ENCODE measurements around the gene FBXW7. TPM values are rescaled to one million over a fixed set of nuclear protein-coding genes. Genes with fewer than 3 reads are reported as not detected.

FBXW7 gene
- total RNA-seq, 1 experiment from 2014 or later, result 27.1 TPM

DNA sequence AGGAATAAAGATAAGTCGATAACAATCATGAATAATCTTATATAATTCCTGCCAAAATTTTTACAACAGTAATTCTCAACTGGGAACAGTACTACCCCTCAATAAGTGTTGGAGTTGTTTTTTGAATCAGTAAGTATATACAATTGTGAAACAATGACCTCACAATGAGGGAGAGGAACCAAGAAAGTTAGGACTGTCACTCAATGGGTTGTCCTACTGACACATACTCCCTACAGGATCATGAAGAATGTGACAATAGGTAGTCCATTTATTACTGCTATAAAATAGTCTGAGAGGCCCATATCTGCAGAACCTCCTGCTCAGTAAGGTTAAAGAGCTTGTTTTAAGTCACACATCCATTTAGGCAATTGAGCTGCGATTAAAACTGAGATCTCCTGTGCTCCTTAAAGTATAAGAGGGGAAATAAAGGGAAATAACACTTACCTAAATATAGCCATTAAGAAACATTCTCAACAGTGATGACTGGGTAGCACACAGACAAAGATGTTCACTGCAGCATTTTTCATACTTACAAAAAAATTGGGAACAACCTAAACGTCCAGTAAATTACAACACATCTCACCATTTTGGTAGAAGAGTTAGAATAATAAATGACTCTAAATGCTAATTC is 26.2 kb downstream of the FBXW7 start:
- no peak overlapping the region for H2BK15ac ChIP-seq (ENCODE audit: low read depth, low read length)
- no peaks in the 10 kb centered on the region for H3K4me1 ChIP-seq (ENCODE audit: insufficient read depth, low read length)
- no peak overlapping the region for H2BK120ac ChIP-seq (ENCODE audit: low read depth, low read length, poor library complexity, severe bottlenecking)
- no peak overlapping the region for H4K5ac ChIP-seq (ENCODE audit: insufficient read length, low read depth, low read length)
- H2AFZ ChIP-seq (ENCODE audit: low read length), result no peak overlapping the region
- TF ChIP-seq, protein P1, sequence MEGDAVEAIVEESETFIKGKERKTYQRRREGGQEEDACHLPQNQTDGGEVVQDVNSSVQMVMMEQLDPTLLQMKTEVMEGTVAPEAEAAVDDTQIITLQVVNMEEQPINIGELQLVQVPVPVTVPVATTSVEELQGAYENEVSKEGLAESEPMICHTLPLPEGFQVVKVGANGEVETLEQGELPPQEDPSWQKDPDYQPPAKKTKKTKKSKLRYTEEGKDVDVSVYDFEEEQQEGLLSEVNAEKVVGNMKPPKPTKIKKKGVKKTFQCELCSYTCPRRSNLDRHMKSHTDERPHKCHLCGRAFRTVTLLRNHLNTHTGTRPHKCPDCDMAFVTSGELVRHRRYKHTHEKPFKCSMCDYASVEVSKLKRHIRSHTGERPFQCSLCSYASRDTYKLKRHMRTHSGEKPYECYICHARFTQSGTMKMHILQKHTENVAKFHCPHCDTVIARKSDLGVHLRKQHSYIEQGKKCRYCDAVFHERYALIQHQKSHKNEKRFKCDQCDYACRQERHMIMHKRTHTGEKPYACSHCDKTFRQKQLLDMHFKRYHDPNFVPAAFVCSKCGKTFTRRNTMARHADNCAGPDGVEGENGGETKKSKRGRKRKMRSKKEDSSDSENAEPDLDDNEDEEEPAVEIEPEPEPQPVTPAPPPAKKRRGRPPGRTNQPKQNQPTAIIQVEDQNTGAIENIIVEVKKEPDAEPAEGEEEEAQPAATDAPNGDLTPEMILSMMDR (conservative IDR thresholded peaks at IDR 0.05), result no peak
- H2BK5ac ChIP-seq (ENCODE audit: insufficient read length, low read length), result no peak overlapping the region
- H3K23ac ChIP-seq (ENCODE audit: insufficient read length, low read depth, low read length), result no peak overlapping the region
- H4K91ac ChIP-seq (ENCODE audit: insufficient read length, low read depth, low read length), result no peak overlapping the region
- no peak overlapping the region for H3T11ph ChIP-seq (ENCODE audit: low read length)
- no peak overlapping the region for H3K18ac ChIP-seq (ENCODE audit: insufficient read length, low read depth, low read length)
- no peak overlapping the region for H2AK5ac ChIP-seq (ENCODE audit: insufficient read length, low read length)
- no peaks in the 10 kb centered on the region for H3K27me3 ChIP-seq (ENCODE audit: insufficient read depth, low read length)
- H3K27ac Mint-ChIP-seq, result no peak overlapping the region
- H3K9me3 Mint-ChIP-seq, result no peaks in the 10 kb centered on the region
- no peak overlapping the region for H3K14ac ChIP-seq (ENCODE audit: insufficient read depth, low read length)
- no peak overlapping the region for H3K4me2 ChIP-seq (ENCODE audit: insufficient read depth, insufficient read length, low read length)
- no peaks in the 10 kb centered on the region for H3K27me3 Mint-ChIP-seq (ENCODE audit: low read depth)
- H3K9me3 ChIP-seq (ENCODE audit: control insufficient read depth, low read depth, low read length), result no peaks in the 10 kb centered on the region
- no peaks in the 10 kb centered on the region for H4K20me1 ChIP-seq (ENCODE audit: control insufficient read depth, insufficient read depth, insufficient read length)
- no peaks in the 10 kb centered on the region for H3K36me3 Mint-ChIP-seq (ENCODE audit: insufficient read depth in 1 of 3, low read depth in 3 of 3)
- no CpG with 5 or more reads among the region's 3 CpGs for WGBS (ENCODE audit: extremely low coverage, insufficient read length, low lambda C conversion rate)
- H3K4ac ChIP-seq (ENCODE audit: low read depth, low read length), result no peak overlapping the region
- no peak overlapping the region for H4K8ac ChIP-seq (replicated peaks; ENCODE audit: insufficient read length, low read depth, low read length)
- no peaks in the 10 kb centered on the region for H3K23me2 ChIP-seq (ENCODE audit: insufficient read length, low read depth, low read length, poor library complexity, severe bottlenecking)
- no peaks in the 10 kb centered on the region for H3K79me2 ChIP-seq (ENCODE audit: insufficient read depth, low read length)
- H3K9ac ChIP-seq (ENCODE audit: extremely low read depth, insufficient read length, low read length), result no peak overlapping the region
- H3K4me1 Mint-ChIP-seq, result peaks cover 14 to 25% of the 10 kb centered on the region in 2 experiments
- peaks cover 2% of the 10 kb centered on the region for H3K79me1 ChIP-seq (ENCODE audit: insufficient read depth, low read depth, low read length, poor library complexity, severe bottlenecking)
- H2BK12ac ChIP-seq (ENCODE audit: insufficient read length, low read depth, low read length), result no peak overlapping the region
- no peak overlapping the region for H3K27ac ChIP-seq (ENCODE audit: insufficient read length, low read depth, low read length)
- no peak overlapping the region for H2BK20ac ChIP-seq (ENCODE audit: low read depth, low read length, poor library complexity, severe bottlenecking)
- no peak overlapping the region for H3K56ac ChIP-seq (ENCODE audit: insufficient read length, low read depth, low read length)
- DNase-seq, result no peak
- no peak overlapping the region for H3K4me3 Mint-ChIP-seq
